ENCODE results near the gene MYNN.
"Not testable (repeated sequence)": the region's sequence is repeated elsewhere in the genome, so short reads cannot be mapped to it uniquely, and the experiment has no call there.

The MYNN gene

GRCh38 chr3:169772897-169773816, at the start of gene MYNN:
Gene MYNN (plus strand): TSS chr3:169773396. CDS start chr3:169774296, 900 bp downstream.
- FAIRE-seq, result peak; percentile 41

GRCh38 chr3:169731857-169732256, 41.3 kb upstream of the MYNN start:
- not testable (repeated sequence) for FAIRE-seq

- no peak for FAIRE-seq
Measured at GRCh38 chr3:169739067-169739466, 34.1 kb upstream of the MYNN start.

GRCh38 chr3:169744366-169745054, 28.7 kb upstream of the MYNN start:
- FAIRE-seq, result no peak

- FAIRE-seq, result no peak
Measured at GRCh38 chr3:169746924-169747323, 26.3 kb upstream of the MYNN start.

GRCh38 chr3:169748670-169749069, 24.5 kb upstream of the MYNN start:
- no peak for FAIRE-seq

GRCh38 chr3:169750665-169751064, 22.5 kb upstream of the MYNN start:
- FAIRE-seq, result no peak

GRCh38 chr3:169751875-169752274, 21.3 kb upstream of the MYNN start:
- no peak for FAIRE-seq

GRCh38 chr3:169754711-169755110, 18.5 kb upstream of the MYNN start:
- no peak for FAIRE-seq

- no peak for FAIRE-seq
Measured at GRCh38 chr3:169755488-169755887, 17.7 kb upstream of the MYNN start.

GRCh38 chr3:169758359-169758994, 14.7 kb upstream of the MYNN start:
- no peak for FAIRE-seq

- FAIRE-seq, result no peak
Measured at GRCh38 chr3:169759256-169759655, 13.9 kb upstream of the MYNN start.

GRCh38 chr3:169760479-169760878, 12.7 kb upstream of the MYNN start:
- FAIRE-seq, result no peak

GRCh38 chr3:169764312-169764881, 8.8 kb upstream of the MYNN start:
- no peak for FAIRE-seq

GRCh38 chr3:169764882-169765612, 8.1 kb upstream of the MYNN start, which contains the start of gene TERC:
Gene TERC (minus strand): TSS chr3:169765060.
- peak; percentile 61 for FAIRE-seq

GRCh38 chr3:169769287-169770181, 3.7 kb upstream of the MYNN start, which contains the start of gene ACTRT3:
Gene ACTRT3 (minus strand): TSS chr3:169769561. CDS start chr3:169769520, 41 bp downstream.
- peak; percentile 53 for FAIRE-seq

GRCh38 chr3:169771497-169772304, 1.5 kb upstream of the MYNN start:
- FAIRE-seq, result peak; percentile 88

GRCh38 chr3:169772305-169772896, 795 bp upstream of the MYNN start:
- peak; percentile 77 for FAIRE-seq

GRCh38 chr3:169774186-169774585, 990 bp downstream of the MYNN start:
- no peak for FAIRE-seq

- FAIRE-seq, result no peak
Measured at GRCh38 chr3:169777822-169778221, 4.6 kb downstream of the MYNN start.

All from islet of Langerhans (tissue), 1 donor.